GM10248 (cell line): ENCODE results near the gene OAS3.
"Not testable (repeated sequence)": the region's sequence is repeated elsewhere in the genome, so short reads cannot be mapped to it uniquely, and the experiment has no call there.

ENCODE experiments used
- CTCF ChIA-PET: fragments of 300-600 bp; sonication (Branson Sonifier 250); formaldehyde crosslinking; extraction: SDS; loops from one replicate; lab custom pipeline; 2021; ENCODE audit warnings: antibody characterized with exemption; lab: Yijun Ruan, JAX
- POLR2A ChIA-PET: fragments of 350-650 bp; sonication (Branson Sonifier 250); formaldehyde crosslinking; extraction: SDS; loops from one replicate; lab custom pipeline; 2020; ENCODE audit warnings: antibody characterized with exemption; lab: Yijun Ruan, JAX
- DNase-seq: peaks from one replicate; pipeline ENCODE4 v3.0.0; 2012; ENCODE audit errors: extremely low spot score
- TF ChIP-seq, protein P1 (sequence below): IDR thresholded peaks from 2 replicates; pipeline ENCODE4 v1.5.1; 2012; ENCODE audit warnings: mild to moderate bottlenecking, low read depth; ENCODE audit errors: extremely low read depth, missing control alignments, control extremely low read depth

The OAS3 gene

DNA sequence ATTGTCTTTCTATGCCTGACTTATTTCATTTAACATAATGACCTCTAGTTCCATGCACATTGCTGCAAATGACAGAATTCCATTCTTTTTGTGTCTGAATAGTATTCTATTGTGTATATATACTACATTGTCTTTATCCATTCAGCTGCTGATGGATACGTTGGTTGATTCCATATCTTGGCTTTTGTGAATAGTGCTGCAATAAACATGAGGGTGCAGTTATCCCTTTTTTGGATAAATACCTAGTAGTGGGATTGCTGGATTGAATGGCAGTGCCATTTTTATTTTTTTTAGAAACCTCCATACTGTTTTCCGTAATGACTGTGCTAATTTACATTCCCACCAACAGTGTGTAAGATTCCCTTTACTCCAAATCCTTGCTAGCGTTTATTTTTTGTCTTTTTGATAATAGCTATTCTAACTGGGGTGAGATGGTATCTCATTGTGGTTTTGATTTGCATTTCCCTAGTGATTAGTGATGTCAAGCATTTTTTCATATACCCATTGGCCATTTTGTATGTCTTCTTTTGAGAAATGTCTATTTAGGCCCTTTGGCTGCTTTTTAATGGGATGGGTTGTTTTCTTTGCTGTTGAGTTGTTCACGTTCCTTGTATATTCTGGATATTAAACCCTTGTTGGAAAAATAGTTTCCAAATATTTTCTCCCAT lies 42.4 kb downstream of the OAS3 start:
- ChIA-PET CTCF (interaction anchor here (1.0 to 2.0 kb wide), 3 partner anchors 9 to 68 kb away, joined by 3 to 9 read pairs (median 3); no protein-coding TSS in a partner anchor), POLR2A (no interaction called here)
- DNase-seq = no peak
- TF ChIP-seq, protein P1, sequence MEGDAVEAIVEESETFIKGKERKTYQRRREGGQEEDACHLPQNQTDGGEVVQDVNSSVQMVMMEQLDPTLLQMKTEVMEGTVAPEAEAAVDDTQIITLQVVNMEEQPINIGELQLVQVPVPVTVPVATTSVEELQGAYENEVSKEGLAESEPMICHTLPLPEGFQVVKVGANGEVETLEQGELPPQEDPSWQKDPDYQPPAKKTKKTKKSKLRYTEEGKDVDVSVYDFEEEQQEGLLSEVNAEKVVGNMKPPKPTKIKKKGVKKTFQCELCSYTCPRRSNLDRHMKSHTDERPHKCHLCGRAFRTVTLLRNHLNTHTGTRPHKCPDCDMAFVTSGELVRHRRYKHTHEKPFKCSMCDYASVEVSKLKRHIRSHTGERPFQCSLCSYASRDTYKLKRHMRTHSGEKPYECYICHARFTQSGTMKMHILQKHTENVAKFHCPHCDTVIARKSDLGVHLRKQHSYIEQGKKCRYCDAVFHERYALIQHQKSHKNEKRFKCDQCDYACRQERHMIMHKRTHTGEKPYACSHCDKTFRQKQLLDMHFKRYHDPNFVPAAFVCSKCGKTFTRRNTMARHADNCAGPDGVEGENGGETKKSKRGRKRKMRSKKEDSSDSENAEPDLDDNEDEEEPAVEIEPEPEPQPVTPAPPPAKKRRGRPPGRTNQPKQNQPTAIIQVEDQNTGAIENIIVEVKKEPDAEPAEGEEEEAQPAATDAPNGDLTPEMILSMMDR = no peak

DNA sequence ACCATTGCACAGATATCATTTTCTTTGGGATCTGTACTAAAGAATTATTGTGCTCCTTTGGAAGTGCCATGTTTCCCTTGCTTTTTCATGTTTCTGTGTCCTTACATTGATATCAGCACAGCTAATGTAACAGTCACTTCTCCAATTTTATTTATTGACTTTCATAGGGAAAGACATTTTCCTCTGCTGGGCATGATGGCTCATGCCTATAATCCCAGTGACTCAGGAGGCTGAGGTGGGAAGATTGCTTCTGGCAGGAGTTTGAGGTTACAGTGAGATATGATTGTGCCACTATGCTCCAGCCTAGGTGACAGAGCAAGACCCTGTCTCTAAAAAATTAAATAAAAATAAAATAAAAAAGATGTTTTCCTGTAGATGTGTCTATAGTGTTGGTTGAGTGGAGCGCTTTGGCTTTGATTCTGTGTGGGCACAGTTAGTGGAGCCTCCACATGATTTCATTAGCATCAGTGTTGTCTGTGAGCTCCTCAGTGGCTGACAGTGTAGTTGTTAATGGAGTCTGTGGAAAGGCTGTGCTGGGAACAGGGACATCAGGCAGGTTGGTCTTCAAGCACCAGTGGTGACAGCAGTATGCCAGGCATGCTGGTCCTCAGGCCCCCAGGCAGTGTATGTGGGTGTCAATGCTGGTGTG lies 47.5 kb downstream of the OAS3 start:
- TF ChIP-seq, protein P1 = no peak
- CTCF ChIA-PET = no interaction called here
- POLR2A ChIA-PET = no interaction called here
- no peak for DNase-seq

DNA sequence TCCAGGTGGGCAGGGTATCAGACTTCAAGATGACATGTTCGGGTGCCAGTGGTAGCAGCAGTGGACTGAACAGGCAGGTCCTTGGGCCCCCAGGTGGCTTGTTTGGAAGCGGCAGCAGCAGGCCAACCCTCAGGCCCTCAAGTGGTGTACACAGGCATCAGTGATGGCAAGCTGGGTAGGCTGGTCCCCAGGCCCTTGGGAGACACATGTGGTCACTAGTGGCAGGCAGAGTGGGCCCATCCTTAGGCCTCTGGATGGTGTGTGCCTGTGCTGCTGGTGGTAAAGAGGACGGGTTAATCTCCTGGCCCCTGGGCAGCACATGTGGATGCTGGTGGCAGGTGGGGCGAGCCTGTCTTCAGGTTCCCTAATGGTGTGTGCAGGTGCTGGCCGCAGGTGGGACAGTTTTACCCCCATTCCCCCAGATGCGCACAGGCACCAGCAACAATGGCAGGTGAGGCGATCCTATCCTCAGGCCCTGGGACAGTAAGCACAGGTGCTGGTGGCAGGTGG lies 48.1 kb downstream of the OAS3 start:
- TF ChIP-seq, protein P1 = no peak
- no peak for DNase-seq
- POLR2A ChIA-PET = no interaction called here
- CTCF ChIA-PET = no interaction called here

DNA sequence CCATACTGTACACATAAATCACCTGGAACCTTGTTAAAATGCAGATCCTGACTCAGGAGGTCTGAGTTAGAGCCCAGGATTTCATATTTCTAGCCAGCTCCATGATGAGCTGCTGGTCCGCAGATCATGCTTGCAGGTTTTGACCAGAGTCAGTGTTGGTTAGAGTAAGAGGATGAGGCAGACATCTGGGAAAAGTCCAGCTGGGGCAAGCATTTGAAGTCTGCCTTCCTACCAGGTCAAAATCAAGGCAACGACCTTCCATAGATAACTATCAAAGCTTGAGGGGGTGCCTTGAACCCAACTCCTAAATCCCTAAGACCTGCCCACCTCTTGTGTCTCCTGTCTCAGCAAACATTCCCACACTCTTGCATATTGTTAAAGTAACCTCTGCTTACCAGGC lies 49.3 kb downstream of the OAS3 start:
- TF ChIP-seq, protein P1 = no peak
- no peak for DNase-seq
- CTCF ChIA-PET = interaction anchor here (1.0 to 2.3 kb wide), 3 partner anchors 8 to 56 kb away, joined by 3 to 5 read pairs (median 3); no protein-coding TSS in a partner anchor
- POLR2A ChIA-PET = interaction anchor here (1.2 kb wide), 1 partner anchor 10 kb away, joined by 3 read pairs; the partner anchor contains the start of gene OAS2

DNA sequence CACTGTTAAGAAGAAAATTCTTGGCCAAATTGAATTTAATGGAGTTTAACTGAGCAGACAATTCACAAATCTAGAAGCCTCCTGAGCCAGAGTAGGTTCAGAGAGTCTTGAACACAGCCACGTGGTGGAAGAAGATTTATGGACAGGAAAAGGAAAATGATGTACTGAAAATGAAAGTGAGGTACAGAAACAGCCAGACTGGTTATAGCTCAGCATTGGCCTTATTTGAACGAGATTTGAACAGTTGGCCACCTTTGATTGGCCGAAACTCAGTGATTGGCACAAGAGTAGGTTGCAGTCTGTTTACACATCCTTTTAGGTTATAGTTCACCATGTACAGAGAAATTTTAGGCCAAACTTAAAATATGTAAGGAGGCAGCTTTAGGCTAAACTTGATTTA lies 50.0 kb downstream of the OAS3 start:
- ChIA-PET CTCF (interaction anchor here (1.0 to 2.3 kb wide), 5 partner anchors 9 to 61 kb away, joined by 3 to 5 read pairs (median 4); no protein-coding TSS in a partner anchor), POLR2A (interaction anchor here (1.2 kb wide), 1 partner anchor 10 kb away, joined by 3 read pairs; the partner anchor contains the start of gene OAS2)
- DNase-seq = no peak
- TF ChIP-seq, protein P1 = no peak

DNA sequence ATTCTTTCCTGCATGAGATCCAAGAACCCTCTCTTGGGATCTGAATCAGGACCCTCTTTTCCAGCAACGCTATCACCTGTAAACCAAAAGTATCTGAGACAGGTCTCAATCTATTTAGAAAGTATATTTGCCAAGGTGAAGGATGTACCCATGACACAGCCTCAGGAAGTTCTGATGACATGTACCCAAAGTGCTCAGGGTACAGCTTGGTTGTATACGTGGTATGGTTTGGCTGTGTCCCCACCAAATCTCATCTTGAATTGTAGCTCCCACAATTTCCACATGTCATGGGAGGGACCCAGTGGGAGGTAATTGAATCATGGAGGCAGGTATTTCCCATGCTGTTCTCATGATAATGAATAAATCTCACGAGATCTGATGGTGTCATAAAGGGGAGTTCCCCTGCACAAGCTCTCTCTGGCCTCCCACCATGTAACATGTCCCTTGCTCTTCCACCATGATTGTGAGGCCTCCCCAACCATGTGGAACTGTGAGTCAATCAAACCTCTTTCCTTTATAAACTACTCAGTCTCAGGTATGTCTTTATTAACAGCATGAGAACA lies 50.6 kb downstream of the OAS3 start:
- CTCF ChIA-PET = interaction anchor here (1.1 to 2.3 kb wide), 6 partner anchors 8 to 61 kb away, joined by 3 to 5 read pairs (median 4); no protein-coding TSS in a partner anchor
- DNase-seq, POLR2A ChIA-PET: not testable (repeated sequence)

DNA sequence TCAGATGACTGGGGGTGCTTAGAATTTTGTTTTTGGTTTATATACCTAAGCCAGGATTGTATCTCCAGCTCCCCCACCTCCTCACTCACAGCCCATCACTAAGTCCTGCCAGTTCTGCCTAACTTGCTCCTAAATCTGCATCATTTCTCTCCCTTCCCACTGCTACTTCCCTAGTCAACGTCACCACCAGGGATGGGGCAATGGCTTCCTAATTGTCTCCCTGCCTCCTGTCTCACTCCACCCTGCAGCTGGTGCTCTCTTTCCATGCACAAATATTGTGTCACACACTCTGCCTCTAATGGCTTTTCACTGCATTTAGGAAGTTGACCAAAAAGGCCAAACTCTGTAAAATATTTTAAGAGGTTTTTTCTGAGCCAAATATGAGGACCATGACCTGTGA lies 51.5 kb downstream of the OAS3 start:
- DNase-seq = no peak
- TF ChIP-seq, protein P1 = no peak
- ChIA-PET CTCF (interaction anchor here (1.1 to 1.9 kb wide), 4 partner anchors 9 to 23 kb away, joined by 3 to 4 read pairs (median 4); no protein-coding TSS in a partner anchor), POLR2A (no interaction called here)
